Ishikawa (cell line): ENCODE measurements around the gene TEX29.

Experiments
- CEBPB ChIP-seq: IDR thresholded peaks from 2 replicates; pipeline ENCODE4 v1.6.1; 2012
- EGR1 ChIP-seq: IDR thresholded peaks from 2 replicates; pipeline ENCODE4 v1.6.1; 2012
- EP300 ChIP-seq: IDR thresholded peaks from 2 replicates; pipeline ENCODE4 v1.6.1; 2012; ENCODE audit warnings: borderline replicate concordance
- NFIC ChIP-seq: IDR thresholded peaks from 2 replicates; pipeline ENCODE4 v1.6.1; 2012
- RAD21 ChIP-seq: IDR thresholded peaks from 2 replicates; pipeline ENCODE4 v1.6.1; 2012; ENCODE audit warnings: low read depth
- TAF1 ChIP-seq: IDR thresholded peaks from 2 replicates; pipeline ENCODE4 v1.6.1; 2012; ENCODE audit warnings: low read depth, mild to moderate bottlenecking
- TCF12 ChIP-seq: IDR thresholded peaks from 2 replicates; pipeline ENCODE4 v1.6.1; 2012; ENCODE audit warnings: low read depth
- YY1 ChIP-seq: IDR thresholded peaks from 2 replicates; pipeline ENCODE4 v1.6.1; 2012; ENCODE audit warnings: low read depth
- TF ChIP-seq, protein P1 (sequence below): IDR thresholded peaks from 2 replicates; pipeline ENCODE4 v1.6.1; 2012; ENCODE audit warnings: low read depth, mild to moderate bottlenecking
- TF ChIP-seq, protein P2 (sequence below): IDR thresholded peaks from 2 replicates; pipeline ENCODE4 v1.6.1; 2012
- TF ChIP-seq, protein P3 (sequence below): IDR thresholded peaks from 2 replicates; pipeline ENCODE4 v1.6.1; 2012

DNA sequence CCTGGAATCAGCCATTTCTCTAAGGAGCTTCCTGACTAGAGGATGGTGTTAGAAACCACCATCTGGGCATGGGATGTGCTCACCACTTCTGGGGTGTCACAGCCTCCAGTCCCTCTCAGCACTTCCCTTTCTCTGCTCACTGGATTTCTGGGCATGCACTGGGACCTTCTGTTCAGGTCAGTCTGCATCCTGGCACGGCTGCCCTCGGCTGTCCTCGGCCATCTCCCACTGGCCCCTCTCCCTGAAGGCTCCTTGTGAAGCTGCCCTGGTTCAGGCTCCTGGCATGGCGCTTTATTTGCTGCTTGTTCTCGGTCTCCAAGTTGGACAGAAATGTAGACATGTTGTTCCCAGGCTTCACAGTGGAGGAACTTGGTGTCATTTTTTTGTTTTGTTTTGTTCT lies 60.0 kb downstream of the TEX29 start:
- no peak for TF ChIP-seq TAF1
- TF ChIP-seq EP300, result no peak
- TF ChIP-seq RAD21, result no peak
- TF ChIP-seq, protein P1, sequence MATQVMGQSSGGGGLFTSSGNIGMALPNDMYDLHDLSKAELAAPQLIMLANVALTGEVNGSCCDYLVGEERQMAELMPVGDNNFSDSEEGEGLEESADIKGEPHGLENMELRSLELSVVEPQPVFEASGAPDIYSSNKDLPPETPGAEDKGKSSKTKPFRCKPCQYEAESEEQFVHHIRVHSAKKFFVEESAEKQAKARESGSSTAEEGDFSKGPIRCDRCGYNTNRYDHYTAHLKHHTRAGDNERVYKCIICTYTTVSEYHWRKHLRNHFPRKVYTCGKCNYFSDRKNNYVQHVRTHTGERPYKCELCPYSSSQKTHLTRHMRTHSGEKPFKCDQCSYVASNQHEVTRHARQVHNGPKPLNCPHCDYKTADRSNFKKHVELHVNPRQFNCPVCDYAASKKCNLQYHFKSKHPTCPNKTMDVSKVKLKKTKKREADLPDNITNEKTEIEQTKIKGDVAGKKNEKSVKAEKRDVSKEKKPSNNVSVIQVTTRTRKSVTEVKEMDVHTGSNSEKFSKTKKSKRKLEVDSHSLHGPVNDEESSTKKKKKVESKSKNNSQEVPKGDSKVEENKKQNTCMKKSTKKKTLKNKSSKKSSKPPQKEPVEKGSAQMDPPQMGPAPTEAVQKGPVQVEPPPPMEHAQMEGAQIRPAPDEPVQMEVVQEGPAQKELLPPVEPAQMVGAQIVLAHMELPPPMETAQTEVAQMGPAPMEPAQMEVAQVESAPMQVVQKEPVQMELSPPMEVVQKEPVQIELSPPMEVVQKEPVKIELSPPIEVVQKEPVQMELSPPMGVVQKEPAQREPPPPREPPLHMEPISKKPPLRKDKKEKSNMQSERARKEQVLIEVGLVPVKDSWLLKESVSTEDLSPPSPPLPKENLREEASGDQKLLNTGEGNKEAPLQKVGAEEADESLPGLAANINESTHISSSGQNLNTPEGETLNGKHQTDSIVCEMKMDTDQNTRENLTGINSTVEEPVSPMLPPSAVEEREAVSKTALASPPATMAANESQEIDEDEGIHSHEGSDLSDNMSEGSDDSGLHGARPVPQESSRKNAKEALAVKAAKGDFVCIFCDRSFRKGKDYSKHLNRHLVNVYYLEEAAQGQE, result no peak
- TF ChIP-seq CEBPB, result no peak
- TF ChIP-seq NFIC, result no peak
- TF ChIP-seq, protein P2, sequence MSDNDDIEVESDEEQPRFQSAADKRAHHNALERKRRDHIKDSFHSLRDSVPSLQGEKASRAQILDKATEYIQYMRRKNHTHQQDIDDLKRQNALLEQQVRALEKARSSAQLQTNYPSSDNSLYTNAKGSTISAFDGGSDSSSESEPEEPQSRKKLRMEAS, result no peak
- TF ChIP-seq, protein P3, sequence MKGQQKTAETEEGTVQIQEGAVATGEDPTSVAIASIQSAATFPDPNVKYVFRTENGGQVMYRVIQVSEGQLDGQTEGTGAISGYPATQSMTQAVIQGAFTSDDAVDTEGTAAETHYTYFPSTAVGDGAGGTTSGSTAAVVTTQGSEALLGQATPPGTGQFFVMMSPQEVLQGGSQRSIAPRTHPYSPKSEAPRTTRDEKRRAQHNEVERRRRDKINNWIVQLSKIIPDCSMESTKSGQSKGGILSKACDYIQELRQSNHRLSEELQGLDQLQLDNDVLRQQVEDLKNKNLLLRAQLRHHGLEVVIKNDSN, result no peak
- TF ChIP-seq YY1, result no peak
- no peak for TF ChIP-seq TCF12
- no peak for TF ChIP-seq EGR1
